IPS-20b (cell line): Measurements from ENCODE around the gene OPCML.

Experiments used
- H3K27ac ChIP-seq: one replicate; pipeline ENCODE4 v1.5.1; 2013; ENCODE audit warnings: low read length
- H3K27me3 ChIP-seq: 2 replicates; pipeline ENCODE4 v1.6.1; 2013; ENCODE audit warnings: mild to moderate bottlenecking, low read length, inconsistent platforms; ENCODE audit not compliant: insufficient read depth
- H3K36me3 ChIP-seq: 2 replicates; pipeline ENCODE4 v1.6.1; 2013; ENCODE audit warnings: low read depth, mild to moderate bottlenecking, inconsistent platforms, low read length, moderate library complexity; ENCODE audit not compliant: insufficient read depth
- H3K4me1 ChIP-seq: 2 replicates; pipeline ENCODE4 v1.6.1; 2013; ENCODE audit warnings: mild to moderate bottlenecking, control low read depth, inconsistent platforms, low read length, moderate library complexity; ENCODE audit not compliant: insufficient read depth
- H3K4me3 ChIP-seq: 2 replicates; pipeline ENCODE4 v1.5.1; 2013; ENCODE audit warnings: mild to moderate bottlenecking, low read length, inconsistent platforms
- H3K9ac ChIP-seq: 2 replicates; pipeline ENCODE4 v1.6.1; 2013; ENCODE audit warnings: low read depth, mild to moderate bottlenecking, inconsistent platforms, low read length, moderate library complexity
- H3K9me3 ChIP-seq: 2 replicates; pipeline ENCODE4 v1.6.1; 2013; ENCODE audit warnings: mild to moderate bottlenecking, low read depth, low read length, inconsistent platforms; ENCODE audit not compliant: insufficient read depth

OPCML gene

DNA sequence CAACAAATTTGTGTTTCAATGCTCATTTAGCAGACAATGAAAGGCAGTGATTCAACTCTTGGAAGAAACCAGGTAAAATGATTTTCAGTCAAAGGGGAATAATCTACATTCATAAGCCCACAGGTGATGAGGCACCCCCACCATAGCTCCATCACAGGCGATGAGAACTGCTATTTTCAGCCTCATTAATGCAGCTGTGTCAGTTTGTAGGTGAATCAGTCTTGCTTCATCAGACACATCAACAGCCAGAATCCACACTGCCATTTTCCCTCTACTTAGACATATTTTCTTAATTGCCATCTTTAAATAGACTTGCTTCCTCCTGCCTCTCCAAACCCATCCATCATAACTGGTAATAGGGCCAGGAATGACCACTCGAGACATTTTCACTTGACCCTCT, 701.0 kb downstream of the OPCML start:
- H3K27ac ChIP-seq = no peak overlapping the region
- no peaks in the 10 kb centered on the region for H3K36me3 ChIP-seq
- H3K4me1 ChIP-seq = no peaks in the 10 kb centered on the region; the same call in 1 of the 2 replicates
- H3K9ac ChIP-seq = no peak overlapping the region
- H3K9me3 ChIP-seq = no peaks in the 10 kb centered on the region
- no peak overlapping the region for H3K4me3 ChIP-seq
- no peaks in the 10 kb centered on the region for H3K27me3 ChIP-seq

DNA sequence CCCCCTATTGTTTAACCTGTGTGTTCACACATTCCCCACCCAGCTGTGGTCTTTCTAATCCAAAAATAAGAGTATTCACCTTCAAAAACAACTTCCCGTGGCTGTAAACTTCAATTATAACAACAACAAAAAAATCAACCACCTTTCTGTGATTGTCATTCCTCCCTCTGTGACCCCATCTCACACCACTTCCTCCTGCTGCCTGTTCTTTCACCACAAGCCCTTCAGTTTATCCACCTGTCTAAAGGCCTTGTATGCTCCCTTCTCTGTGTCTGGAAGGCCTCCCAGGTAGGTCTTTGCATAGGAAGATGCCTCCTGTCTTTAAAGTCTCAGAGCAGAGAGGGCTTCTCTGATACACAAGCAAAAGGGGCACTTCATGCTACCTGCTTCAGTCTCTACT, 707.7 kb downstream of the OPCML start:
- H3K27me3 ChIP-seq = 0 out of 2 replicates have a peak, but pooled peaks cover 7% of the 10 kb centered on the region
- no peaks in the 10 kb centered on the region for H3K9me3 ChIP-seq
- no peak overlapping the region for H3K9ac ChIP-seq
- H3K27ac ChIP-seq = no peak overlapping the region
- no peak overlapping the region for H3K4me3 ChIP-seq
- H3K36me3 ChIP-seq = no peaks in the 10 kb centered on the region
- peaks cover 10% of the 10 kb centered on the region; the same call in 1 of the 2 replicates for H3K4me1 ChIP-seq

DNA sequence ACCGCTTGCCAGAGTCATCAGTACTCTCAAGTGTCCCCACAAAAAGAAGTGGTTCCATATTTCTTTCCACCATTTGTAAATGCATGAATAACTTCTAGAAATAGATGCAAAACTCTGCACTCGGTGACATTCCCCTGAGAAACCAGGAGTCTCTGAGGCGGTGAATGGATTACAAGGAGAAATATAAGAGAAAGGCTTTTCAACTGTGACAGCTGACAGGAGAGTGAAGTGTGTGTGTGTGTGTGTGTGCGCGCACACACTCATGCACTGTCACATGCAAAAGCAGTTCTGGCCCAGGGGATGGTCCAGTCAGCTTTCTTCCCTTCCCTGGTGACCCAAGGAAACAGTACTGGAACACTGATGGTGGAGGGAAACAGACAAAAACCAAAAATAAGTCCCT, 710.0 kb downstream of the OPCML start:
- H3K27me3 ChIP-seq = 0 out of 2 replicates have a peak, but pooled peaks cover 7% of the 10 kb centered on the region
- no peak overlapping the region for H3K9ac ChIP-seq
- H3K36me3 ChIP-seq = no peaks in the 10 kb centered on the region
- H3K4me3 ChIP-seq = no peak overlapping the region
- H3K4me1 ChIP-seq = peaks cover 10% of the 10 kb centered on the region; the same call in 1 of the 2 replicates
- H3K27ac ChIP-seq = no peak overlapping the region
- no peaks in the 10 kb centered on the region for H3K9me3 ChIP-seq

DNA sequence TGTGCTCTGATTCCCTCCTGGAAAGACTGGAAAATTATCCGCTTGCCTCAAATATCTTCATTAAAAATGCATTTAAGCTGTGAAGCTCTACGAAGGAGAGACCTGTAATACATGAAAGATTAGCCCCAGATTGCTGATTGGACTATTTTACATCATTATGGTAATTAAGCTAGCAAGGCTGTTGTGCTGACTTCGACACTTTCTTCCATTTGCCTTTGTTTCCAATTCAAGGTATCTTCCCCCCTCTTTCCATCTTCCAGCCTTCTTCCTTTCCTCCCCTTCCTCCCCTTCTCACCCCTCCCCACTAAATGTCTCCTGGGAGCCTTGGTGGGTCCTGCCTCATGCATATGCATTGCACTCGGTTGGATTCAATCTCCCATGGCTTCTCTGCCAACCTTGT, 710.8 kb downstream of the OPCML start:
- no peak overlapping the region for H3K4me3 ChIP-seq
- H3K36me3 ChIP-seq = no peaks in the 10 kb centered on the region
- H3K4me1 ChIP-seq = peaks cover 10% of the 10 kb centered on the region; the same call in 1 of the 2 replicates
- H3K27ac ChIP-seq = no peak overlapping the region
- no peak overlapping the region for H3K9ac ChIP-seq
- H3K27me3 ChIP-seq = 0 out of 2 replicates have a peak, but pooled peaks cover 7% of the 10 kb centered on the region
- H3K9me3 ChIP-seq = no peaks in the 10 kb centered on the region

DNA sequence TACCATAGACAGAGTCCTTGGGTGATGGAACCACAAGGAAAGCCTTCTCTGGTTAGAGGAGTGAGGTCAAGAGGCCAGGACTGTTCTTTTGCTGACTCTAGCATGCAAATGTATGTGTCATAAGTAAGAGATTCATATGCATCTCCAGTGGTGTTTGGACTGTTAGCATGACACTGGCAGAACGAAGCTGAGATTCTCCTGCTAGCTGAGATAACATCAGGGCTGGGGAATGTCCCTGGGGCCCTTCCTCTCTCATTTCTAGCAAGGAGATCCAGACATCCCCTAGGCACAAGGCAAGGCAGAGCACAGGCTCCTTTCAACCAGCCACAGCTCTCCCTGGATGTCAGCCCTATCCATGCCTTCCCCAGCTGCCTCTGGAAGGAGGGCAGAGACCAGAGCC, 711.3 kb downstream of the OPCML start:
- peaks cover 10% of the 10 kb centered on the region; the same call in 1 of the 2 replicates for H3K4me1 ChIP-seq

DNA sequence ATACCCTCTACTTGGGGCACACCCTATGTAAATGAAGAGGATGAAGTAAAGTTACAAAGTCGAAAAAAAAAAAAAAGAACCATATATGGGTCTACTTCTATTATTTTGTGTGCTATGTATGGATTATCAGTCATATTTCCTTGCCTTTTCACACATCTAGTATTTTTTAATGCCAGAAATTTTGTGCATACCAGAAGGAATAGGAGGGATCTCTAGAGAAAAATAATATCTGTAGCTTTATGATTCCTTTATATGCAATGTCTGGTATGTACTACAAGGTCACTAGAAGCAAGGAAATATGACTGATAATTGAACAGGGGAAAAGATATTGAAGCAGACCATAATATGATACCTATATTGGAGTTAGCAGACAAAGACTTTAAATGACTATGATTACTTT, 713.4 kb downstream of the OPCML start:
- Histone ChIP-seq H3K4me1 (peaks cover 16% of the 10 kb centered on the region), H3K4me3 (no peak overlapping the region), H3K9ac (no peak overlapping the region), H3K27ac (no peak overlapping the region), H3K36me3 (no peaks in the 10 kb centered on the region), H3K27me3 (0 out of 2 replicates have a peak, but pooled peaks cover 3% of the 10 kb centered on the region), H3K9me3 (no peaks in the 10 kb centered on the region)

More for the DNA sequence above, 711.3 kb downstream of the OPCML start:
- no peaks in the 10 kb centered on the region for H3K9me3 ChIP-seq
- H3K27me3 ChIP-seq = 0 out of 2 replicates have a peak, but pooled peaks cover 7% of the 10 kb centered on the region
- no peak overlapping the region for H3K4me3 ChIP-seq
- no peaks in the 10 kb centered on the region for H3K36me3 ChIP-seq
- no peak overlapping the region for H3K27ac ChIP-seq
- no peak overlapping the region for H3K9ac ChIP-seq

DNA sequence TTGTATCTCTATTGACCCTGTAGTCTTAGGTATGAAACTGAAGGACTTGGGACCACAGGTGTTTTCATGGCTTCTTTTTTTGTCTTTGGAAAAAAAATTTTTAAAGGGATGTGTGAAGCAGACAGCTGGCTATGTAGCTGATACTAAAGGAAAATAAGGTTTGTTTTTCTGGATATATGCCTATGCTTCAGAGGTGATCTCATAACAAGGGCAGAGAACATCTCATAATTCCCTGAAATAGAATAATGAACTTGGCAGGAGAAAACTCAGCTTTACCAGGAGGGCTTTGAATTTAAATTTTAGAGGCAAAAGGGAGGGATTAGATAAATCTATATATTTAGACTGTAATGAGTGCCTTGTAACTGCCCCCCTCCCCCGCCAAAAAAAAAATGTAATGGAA, 714.9 kb downstream of the OPCML start:
- Histone ChIP-seq H3K4me3 (no peak overlapping the region), H3K27ac (no peak overlapping the region), H3K9ac (no peak overlapping the region), H3K27me3 (no peaks in the 10 kb centered on the region), H3K4me1 (peaks cover 16% of the 10 kb centered on the region), H3K9me3 (no peaks in the 10 kb centered on the region), H3K36me3 (no peaks in the 10 kb centered on the region)

DNA sequence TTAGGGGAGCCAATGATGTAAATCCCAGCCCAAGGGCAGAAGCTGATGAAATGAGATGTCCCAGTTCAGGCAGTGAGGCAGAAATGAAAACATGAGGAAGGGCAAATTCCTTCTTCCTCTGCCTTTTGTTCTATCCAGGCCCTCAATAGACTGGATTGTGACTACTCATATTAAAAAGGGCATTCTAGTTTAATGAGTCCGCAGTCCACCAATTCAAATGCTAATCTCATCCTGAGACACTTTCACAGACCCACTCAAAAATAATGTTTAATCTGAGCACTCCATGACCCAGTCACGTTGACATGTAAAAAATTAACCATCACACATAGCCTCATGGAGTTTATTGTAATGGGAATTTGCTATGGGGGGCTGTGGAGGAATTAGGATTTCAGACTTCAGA, 717.9 kb downstream of the OPCML start:
- Histone ChIP-seq H3K4me1 (peaks cover 12% of the 10 kb centered on the region), H3K36me3 (no peaks in the 10 kb centered on the region), H3K9me3 (no peaks in the 10 kb centered on the region), H3K27me3 (no peaks in the 10 kb centered on the region), H3K4me3 (no peak overlapping the region), H3K9ac (no peak overlapping the region), H3K27ac (no peak overlapping the region)

DNA sequence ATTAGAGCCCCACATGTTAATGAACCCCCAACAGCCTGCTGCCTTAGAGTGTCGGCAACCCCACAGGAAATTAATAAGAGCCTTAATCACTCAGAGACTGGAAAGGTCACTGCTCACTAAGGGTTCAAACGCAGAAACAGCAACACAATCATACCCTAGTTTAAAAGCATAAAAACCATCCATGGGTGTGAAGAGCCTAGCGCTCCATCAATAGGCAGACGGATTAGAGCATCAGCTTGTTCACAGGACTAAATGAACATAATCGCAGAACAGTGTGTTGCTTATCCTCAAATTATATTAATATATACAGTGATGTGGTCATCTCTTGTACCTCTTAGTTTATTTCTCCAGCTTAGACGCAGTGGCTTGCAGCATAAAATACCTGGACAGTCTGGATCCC, 720.7 kb downstream of the OPCML start:
- Histone ChIP-seq H3K4me1 (peaks cover 19% of the 10 kb centered on the region), H3K27ac (no peak overlapping the region), H3K9me3 (no peaks in the 10 kb centered on the region), H3K4me3 (no peak overlapping the region), H3K27me3 (no peaks in the 10 kb centered on the region), H3K9ac (no peak overlapping the region), H3K36me3 (no peaks in the 10 kb centered on the region)

DNA sequence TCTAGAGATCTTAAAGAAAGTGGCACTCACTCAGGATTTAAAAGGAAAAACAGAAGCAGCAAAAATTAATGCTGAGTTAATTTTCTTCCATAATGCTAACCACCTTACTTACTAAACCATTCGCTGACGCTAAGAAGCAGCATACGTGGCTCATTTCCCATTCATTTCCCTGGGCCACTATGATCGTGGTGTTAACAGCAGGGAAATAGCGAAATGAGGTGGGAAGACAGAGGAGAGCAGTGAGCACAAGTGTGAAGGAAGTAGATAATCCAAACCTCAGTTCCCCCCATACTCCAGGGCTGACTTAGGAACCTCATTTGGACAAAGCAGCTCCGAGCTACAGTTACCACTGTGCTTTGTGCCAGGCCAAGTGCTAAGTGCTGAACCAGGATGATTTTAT, 723.2 kb downstream of the OPCML start:
- Histone ChIP-seq H3K4me1 (peaks cover 9% of the 10 kb centered on the region; the same call in 1 of the 2 replicates), H3K4me3 (no peak overlapping the region), H3K27ac (no peak overlapping the region), H3K9ac (no peak overlapping the region), H3K36me3 (no peaks in the 10 kb centered on the region), H3K9me3 (0 out of 2 replicates have a peak, but pooled peaks cover 8% of the 10 kb centered on the region), H3K27me3 (no peaks in the 10 kb centered on the region)

DNA sequence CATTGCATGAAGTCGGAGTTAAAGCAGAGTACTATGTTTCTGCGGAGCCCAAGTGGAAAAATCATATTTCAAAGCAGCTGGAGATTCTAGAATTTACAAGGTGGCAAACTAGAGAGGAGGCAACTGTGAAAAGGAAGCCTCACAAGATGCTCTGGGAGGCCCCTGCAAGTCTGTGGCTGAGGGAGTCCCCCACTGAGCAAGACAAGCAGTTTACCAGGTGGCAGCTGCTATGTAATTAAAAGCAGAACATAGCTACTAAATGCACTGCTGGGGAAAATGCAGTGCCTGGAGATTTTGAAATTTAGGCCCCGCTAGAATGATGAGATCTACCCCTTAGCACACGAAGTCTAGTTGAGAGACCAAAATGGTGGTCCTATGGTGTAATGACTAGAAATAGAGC, 728.0 kb downstream of the OPCML start:
- 0 out of 2 replicates have a peak, but pooled peaks cover 8% of the 10 kb centered on the region for H3K9me3 ChIP-seq
- no peak overlapping the region for H3K4me3 ChIP-seq
- H3K27me3 ChIP-seq = no peaks in the 10 kb centered on the region
- no peak overlapping the region for H3K27ac ChIP-seq
- H3K9ac ChIP-seq = no peak overlapping the region
- H3K36me3 ChIP-seq = no peaks in the 10 kb centered on the region
- H3K4me1 ChIP-seq = peaks cover 10% of the 10 kb centered on the region; the same call in 1 of the 2 replicates

DNA sequence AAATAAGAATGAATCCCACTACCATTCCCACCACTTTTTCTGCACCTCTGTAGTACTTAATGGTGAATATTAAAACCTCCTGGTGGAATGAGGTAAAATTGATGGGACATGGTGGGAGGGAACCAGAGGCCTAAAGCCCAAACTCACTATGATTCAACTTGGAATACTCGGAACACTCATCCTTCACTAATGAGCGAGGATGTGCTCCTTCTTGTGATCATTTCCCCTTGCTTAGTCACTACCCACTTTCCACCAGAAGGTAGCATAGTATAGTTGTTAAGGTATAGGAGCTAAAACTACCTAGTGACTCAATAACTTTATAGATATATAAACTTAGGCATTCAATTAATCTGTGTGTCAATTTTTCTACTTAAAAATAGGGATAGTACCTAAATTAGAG, 728.9 kb downstream of the OPCML start:
- H3K4me1 ChIP-seq = peaks cover 2% of the 10 kb centered on the region; the same call in 1 of the 2 replicates
- no peak overlapping the region for H3K4me3 ChIP-seq
- no peak overlapping the region for H3K9ac ChIP-seq
- no peaks in the 10 kb centered on the region for H3K36me3 ChIP-seq
- H3K9me3 ChIP-seq = 0 out of 2 replicates have a peak, but pooled peaks cover 8% of the 10 kb centered on the region
- H3K27me3 ChIP-seq = no peaks in the 10 kb centered on the region
- H3K27ac ChIP-seq = no peak overlapping the region
